ENCODE data around the gene MIEF1.

Gene MIEF1

GRCh38 chr22:39528681-39529486 is 26.8 kb downstream of the MIEF1 start:
- TF ChIP-seq ZBTB7A (IDR thresholded peaks at IDR 0.05; ENCODE audit: low read depth) (no peak), YY1 (IDR thresholded peaks at IDR 0.05; ENCODE audit: low read depth) (peak; percentile 79), NFIC (IDR thresholded peaks at IDR 0.05) (no peak), FOXM1 (IDR thresholded peaks at IDR 0.05; ENCODE audit: borderline replicate concordance, low read depth) (no peak), MAX (IDR thresholded peaks at IDR 0.05) (peak; percentile 69; the same call in 1 of the 2 replicates), USF1 (IDR thresholded peaks at IDR 0.05) (no peak), CREB1 (IDR thresholded peaks at IDR 0.05; ENCODE audit: low read depth) (no peak), REST (IDR thresholded peaks at IDR 0.05; ENCODE audit: low read depth) (no peak), EGR1 (IDR thresholded peaks at IDR 0.05) (no peak), RAD21 (IDR thresholded peaks at IDR 0.05; ENCODE audit: low read depth) (peak; percentile 88), TAF1 (IDR thresholded peaks at IDR 0.05; ENCODE audit: low read depth) (no peak), CEBPB (IDR thresholded peaks at IDR 0.05) (peak; percentile 23; the same call in 1 of the 2 replicates), EP300 (IDR thresholded peaks at IDR 0.05; ENCODE audit: borderline replicate concordance) (no peak; the same call in 1 of the 2 replicates), TEAD4 (IDR thresholded peaks at IDR 0.05) (peak; percentile 70), TCF12 (IDR thresholded peaks at IDR 0.05; ENCODE audit: low read depth) (peak; percentile 57; the same call in 1 of the 2 replicates)

GRCh38 chr22:39529487-39529851 is 27.4 kb downstream of the MIEF1 start:
- no peak for TF ChIP-seq RAD21 (IDR thresholded peaks at IDR 0.05; ENCODE audit: low read depth)
- TF ChIP-seq NFIC (IDR thresholded peaks at IDR 0.05): no peak
- TF ChIP-seq EP300 (IDR thresholded peaks at IDR 0.05; ENCODE audit: borderline replicate concordance): no peak
- no peak for TF ChIP-seq YY1 (IDR thresholded peaks at IDR 0.05; ENCODE audit: low read depth)
- TF ChIP-seq USF1 (IDR thresholded peaks at IDR 0.05): no peak
- no peak for TF ChIP-seq CREB1 (IDR thresholded peaks at IDR 0.05; ENCODE audit: low read depth)

GRCh38 chr22:39530116-39530515 is 28.0 kb downstream of the MIEF1 start:
- no peak for TF ChIP-seq CEBPB (IDR thresholded peaks at IDR 0.05)
- no peak for TF ChIP-seq REST (IDR thresholded peaks at IDR 0.05; ENCODE audit: low read depth)
- TF ChIP-seq ZBTB7A (IDR thresholded peaks at IDR 0.05; ENCODE audit: low read depth): no peak
- TF ChIP-seq EP300 (IDR thresholded peaks at IDR 0.05; ENCODE audit: borderline replicate concordance): no peak
- no peak for TF ChIP-seq USF1 (IDR thresholded peaks at IDR 0.05)
- TF ChIP-seq TCF12 (IDR thresholded peaks at IDR 0.05; ENCODE audit: low read depth): no peak
- no peak for TF ChIP-seq MAX (IDR thresholded peaks at IDR 0.05)

GRCh38 chr22:39530692-39531331 is 28.7 kb downstream of the MIEF1 start:
- no peak for TF ChIP-seq EGR1 (IDR thresholded peaks at IDR 0.05)
- TF ChIP-seq FOXM1 (IDR thresholded peaks at IDR 0.05; ENCODE audit: borderline replicate concordance, low read depth): no peak

- peak; percentile 69; the same call in 1 of the 2 replicates for TF ChIP-seq TCF12 (IDR thresholded peaks at IDR 0.05; ENCODE audit: low read depth)
- TF ChIP-seq CEBPB (IDR thresholded peaks at IDR 0.05): peak; percentile 47; the same call in 1 of the 2 replicates
- TF ChIP-seq EGR1 (IDR thresholded peaks at IDR 0.05): peak; percentile 27; the same call in 1 of the 2 replicates
- TF ChIP-seq YY1 (IDR thresholded peaks at IDR 0.05; ENCODE audit: low read depth): peak; percentile 91
- peak; percentile 87; the same call in 1 of the 2 replicates for TF ChIP-seq MAX (IDR thresholded peaks at IDR 0.05)
- TF ChIP-seq TAF1 (IDR thresholded peaks at IDR 0.05; ENCODE audit: low read depth): peak; percentile 84
- no peak for TF ChIP-seq CREB1 (IDR thresholded peaks at IDR 0.05; ENCODE audit: low read depth)
- peak; percentile 96 for TF ChIP-seq ZBTB7A (IDR thresholded peaks at IDR 0.05; ENCODE audit: low read depth)
- no peak for TF ChIP-seq TEAD4 (IDR thresholded peaks at IDR 0.05)
- TF ChIP-seq NFIC (IDR thresholded peaks at IDR 0.05): peak; percentile 43
- TF ChIP-seq RAD21 (IDR thresholded peaks at IDR 0.05; ENCODE audit: low read depth): no peak
- TF ChIP-seq USF1 (IDR thresholded peaks at IDR 0.05): peak; percentile 58
- TF ChIP-seq FOXM1 (IDR thresholded peaks at IDR 0.05; ENCODE audit: borderline replicate concordance, low read depth): no peak
- TF ChIP-seq EP300 (IDR thresholded peaks at IDR 0.05; ENCODE audit: borderline replicate concordance): peak; percentile 48; the same call in 1 of the 2 replicates
- TF ChIP-seq REST (IDR thresholded peaks at IDR 0.05; ENCODE audit: low read depth): no peak
Observed at GRCh38 chr22:39532215-39533073, 30.4 kb downstream of the MIEF1 start, which contains the start of gene RPS19BP1. Gene RPS19BP1, minus strand, starts transcription at chr22:39532748. Its CDS starts 10 bp downstream, at chr22:39532738.

Data from Ishikawa (cell line).